ENCODE data around the gene SESN3.

- no peak for TF ChIP-seq POLR2A (IDR thresholded peaks at IDR 0.05)
- TF ChIP-seq, protein P1, sequence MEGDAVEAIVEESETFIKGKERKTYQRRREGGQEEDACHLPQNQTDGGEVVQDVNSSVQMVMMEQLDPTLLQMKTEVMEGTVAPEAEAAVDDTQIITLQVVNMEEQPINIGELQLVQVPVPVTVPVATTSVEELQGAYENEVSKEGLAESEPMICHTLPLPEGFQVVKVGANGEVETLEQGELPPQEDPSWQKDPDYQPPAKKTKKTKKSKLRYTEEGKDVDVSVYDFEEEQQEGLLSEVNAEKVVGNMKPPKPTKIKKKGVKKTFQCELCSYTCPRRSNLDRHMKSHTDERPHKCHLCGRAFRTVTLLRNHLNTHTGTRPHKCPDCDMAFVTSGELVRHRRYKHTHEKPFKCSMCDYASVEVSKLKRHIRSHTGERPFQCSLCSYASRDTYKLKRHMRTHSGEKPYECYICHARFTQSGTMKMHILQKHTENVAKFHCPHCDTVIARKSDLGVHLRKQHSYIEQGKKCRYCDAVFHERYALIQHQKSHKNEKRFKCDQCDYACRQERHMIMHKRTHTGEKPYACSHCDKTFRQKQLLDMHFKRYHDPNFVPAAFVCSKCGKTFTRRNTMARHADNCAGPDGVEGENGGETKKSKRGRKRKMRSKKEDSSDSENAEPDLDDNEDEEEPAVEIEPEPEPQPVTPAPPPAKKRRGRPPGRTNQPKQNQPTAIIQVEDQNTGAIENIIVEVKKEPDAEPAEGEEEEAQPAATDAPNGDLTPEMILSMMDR (IDR thresholded peaks at IDR 0.05): no peak
These were observed 69.8 kb downstream of the SESN3 start for GRCh38 chr11:95161248-95161647.

Data from adrenal gland (tissue), 5 donors.